Measurements from ENCODE around the gene CHCHD4. TPM values are rescaled to one million over a fixed set of nuclear protein-coding genes. Genes with fewer than 3 reads are reported as not detected.

CHCHD4 gene
- polyA plus RNA-seq, 3 donors: 6.5 to 13.8 (median 13.6) TPM

DNA sequence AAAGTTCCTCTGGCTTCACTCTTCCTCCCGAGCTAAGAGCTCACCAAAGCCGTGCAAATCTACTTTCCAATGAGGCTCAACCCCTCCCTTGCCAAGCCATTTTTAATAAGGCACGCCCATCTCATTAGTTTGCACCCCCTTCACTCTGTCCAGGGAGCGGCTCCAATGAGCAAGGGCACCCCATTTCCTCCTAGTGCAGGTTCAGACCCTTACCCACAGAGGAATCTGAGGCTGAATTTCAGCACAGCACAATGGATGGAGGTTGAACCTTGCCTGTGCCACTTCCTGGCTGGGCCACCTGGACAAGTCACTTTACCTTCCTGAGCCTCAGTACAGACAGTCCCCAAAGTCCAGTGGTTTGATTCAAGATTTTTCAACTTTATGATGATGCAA is 28.3 kb upstream of the CHCHD4 start:
- Mint-ChIP-seq H3K27ac (peak overlapping the region in 4 of 7 donors; percentile 3 to 56 (median 28)), H3K4me1 (peaks cover 2% of the 10 kb centered on the region), H3K4me3 (no peak overlapping the region), H3K36me3 (peaks cover 71 to 73% of the 10 kb centered on the region in 2 donors), H3K9me3 (peaks cover 0 to 1% (median 0%) of the 10 kb centered on the region in 7 donors), H3K27me3 (ENCODE audit: low read depth in 3 of 3) (peaks cover 0 to 2% (median 0%) of the 10 kb centered on the region in 3 donors)
- WGBS (ENCODE audit: insufficient coverage): 93% methylated on average over 4 of the region's 4 CpGs
- Histone ChIP-seq H3K36me3 (replicated peaks in 1 of 2; ENCODE audit: control insufficient read depth in 1 of 2, insufficient read depth in 2 of 2, low read length in 2 of 2) (peaks cover 38 to 68% of the 10 kb centered on the region in 2 donors), H4K20me1 (ENCODE audit: insufficient read depth, low read length) (no peaks in the 10 kb centered on the region), H3K4me2 (replicated peaks; ENCODE audit: extremely low read depth, low read length, poor library complexity, severe bottlenecking) (no peak overlapping the region), H2AFZ (ENCODE audit: insufficient read depth, low read depth, low read length, poor library complexity, severe bottlenecking) (no peak overlapping the region), H3K27ac (ENCODE audit: low read depth in 1 of 2, low read length in 2 of 2) (no peak overlapping the region), H3K4me1 (ENCODE audit: control insufficient read depth in 1 of 2, insufficient read depth in 2 of 2, low read length in 2 of 2) (peaks cover 0 to under 1% of the 10 kb centered on the region in 2 donors), H3K9me3 (replicated peaks in 1 of 2; ENCODE audit: control insufficient read depth in 1 of 2, insufficient read depth in 1 of 2, low read length in 2 of 2) (no peaks in the 10 kb centered on the region), H3K79me2 (ENCODE audit: insufficient read depth, low read length) (no peaks in the 10 kb centered on the region), H3K27me3 (ENCODE audit: control insufficient read depth in 2 of 2, insufficient read depth in 2 of 2, low read length in 2 of 2) (no peaks in the 10 kb centered on the region), H3K4me3 (replicated peaks in 1 of 3; ENCODE audit: low read depth in 2 of 3, low read length in 3 of 3) (no peak overlapping the region), H3K9ac (ENCODE audit: insufficient read depth, low read length, poor library complexity, severe bottlenecking) (no peak overlapping the region)
- intact Hi-C loops (cut with micrococcal nuclease): no loop called here
- TF ChIP-seq, protein P1, sequence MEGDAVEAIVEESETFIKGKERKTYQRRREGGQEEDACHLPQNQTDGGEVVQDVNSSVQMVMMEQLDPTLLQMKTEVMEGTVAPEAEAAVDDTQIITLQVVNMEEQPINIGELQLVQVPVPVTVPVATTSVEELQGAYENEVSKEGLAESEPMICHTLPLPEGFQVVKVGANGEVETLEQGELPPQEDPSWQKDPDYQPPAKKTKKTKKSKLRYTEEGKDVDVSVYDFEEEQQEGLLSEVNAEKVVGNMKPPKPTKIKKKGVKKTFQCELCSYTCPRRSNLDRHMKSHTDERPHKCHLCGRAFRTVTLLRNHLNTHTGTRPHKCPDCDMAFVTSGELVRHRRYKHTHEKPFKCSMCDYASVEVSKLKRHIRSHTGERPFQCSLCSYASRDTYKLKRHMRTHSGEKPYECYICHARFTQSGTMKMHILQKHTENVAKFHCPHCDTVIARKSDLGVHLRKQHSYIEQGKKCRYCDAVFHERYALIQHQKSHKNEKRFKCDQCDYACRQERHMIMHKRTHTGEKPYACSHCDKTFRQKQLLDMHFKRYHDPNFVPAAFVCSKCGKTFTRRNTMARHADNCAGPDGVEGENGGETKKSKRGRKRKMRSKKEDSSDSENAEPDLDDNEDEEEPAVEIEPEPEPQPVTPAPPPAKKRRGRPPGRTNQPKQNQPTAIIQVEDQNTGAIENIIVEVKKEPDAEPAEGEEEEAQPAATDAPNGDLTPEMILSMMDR (IDR thresholded peaks at IDR 0.05): no peak
- DNase-seq: no peak

- Mint-ChIP-seq H3K4me3 (no peak overlapping the region), H3K36me3 (peaks cover 69 to 73% of the 10 kb centered on the region in 2 donors)
- intact Hi-C loops (cut with micrococcal nuclease): no loop called here
Observed at GRCh38 chr3:14152233-14152962, 27.7 kb upstream of the CHCHD4 start.

More at GRCh38 chr3:14152233-14152962, 27.7 kb upstream of the CHCHD4 start:
- Histone ChIP-seq H3K9me3 (replicated peaks in 1 of 2; ENCODE audit: control insufficient read depth in 1 of 2, insufficient read depth in 1 of 2, low read length in 2 of 2) (no peaks in the 10 kb centered on the region), H3K9ac (ENCODE audit: insufficient read depth, low read length, poor library complexity, severe bottlenecking) (no peak overlapping the region), H3K79me2 (ENCODE audit: insufficient read depth, low read length) (no peaks in the 10 kb centered on the region), H3K4me1 (ENCODE audit: control insufficient read depth in 1 of 2, insufficient read depth in 2 of 2, low read length in 2 of 2) (peaks cover 4 to 6% of the 10 kb centered on the region in 2 donors), H3K4me2 (replicated peaks; ENCODE audit: extremely low read depth, low read length, poor library complexity, severe bottlenecking) (no peak overlapping the region), H3K27ac (ENCODE audit: low read depth in 1 of 2, low read length in 2 of 2) (no peak overlapping the region), H3K27me3 (ENCODE audit: control insufficient read depth in 2 of 2, insufficient read depth in 2 of 2, low read length in 2 of 2) (no peaks in the 10 kb centered on the region), H2AFZ (ENCODE audit: insufficient read depth, low read depth, low read length, poor library complexity, severe bottlenecking) (no peak overlapping the region), H3K36me3 (replicated peaks in 1 of 2; ENCODE audit: control insufficient read depth in 1 of 2, insufficient read depth in 2 of 2, low read length in 2 of 2) (peaks cover 33 to 62% of the 10 kb centered on the region in 2 donors), H3K4me3 (replicated peaks in 1 of 3; ENCODE audit: low read depth in 2 of 3, low read length in 3 of 3) (no peak overlapping the region), H4K20me1 (ENCODE audit: insufficient read depth, low read length) (no peaks in the 10 kb centered on the region)
- Mint-ChIP-seq H3K9me3 (peaks cover 0 to 1% (median 0%) of the 10 kb centered on the region in 7 donors), H3K4me1 (peaks cover 7% of the 10 kb centered on the region), H3K27me3 (ENCODE audit: low read depth in 3 of 3) (peaks cover 0 to 2% (median 0%) of the 10 kb centered on the region in 3 donors), H3K27ac (peak overlapping the region in 4 of 7 donors; percentile 1 to 66 (median 30))
- WGBS (ENCODE audit: insufficient coverage): 100% methylated on average over 6 of the region's 11 CpGs
- no peak for DNase-seq
- TF ChIP-seq, protein P1 (IDR thresholded peaks at IDR 0.05): peak; percentile 16
